HS-5 (cell line): ENCODE results near the gene SGCD.
"Not testable (repeated sequence)": the region's sequence is repeated elsewhere in the genome, so short reads cannot be mapped to it uniquely, and the experiment has no call there.

Experiments used
- DNase-seq: peaks from one replicate; pipeline ENCODE4 v3.0.0-alpha.2; 2012; ENCODE audit warnings: low read depth

The SGCD gene

GRCh38 chr5:156631005-156631404 lies 304.0 kb downstream of the SGCD start:
- DNase-seq = no peak

GRCh38 chr5:156634301-156634700 lies 307.3 kb downstream of the SGCD start:
- no peak for DNase-seq

GRCh38 chr5:156640691-156641241 lies 313.8 kb downstream of the SGCD start:
- DNase-seq = no peak

GRCh38 chr5:156641686-156642085 lies 314.7 kb downstream of the SGCD start:
- no peak for DNase-seq

GRCh38 chr5:156647034-156647451 lies 320.1 kb downstream of the SGCD start:
- no peak for DNase-seq

- no peak for DNase-seq
Observed at GRCh38 chr5:156654444-156654843, 327.5 kb downstream of the SGCD start.

- DNase-seq = no peak
Observed at GRCh38 chr5:156655732-156656131, 328.8 kb downstream of the SGCD start.

- DNase-seq = not testable (repeated sequence)
Observed at GRCh38 chr5:156664832-156665231, 337.9 kb downstream of the SGCD start.

GRCh38 chr5:156666686-156667085 lies 339.7 kb downstream of the SGCD start:
- not testable (repeated sequence) for DNase-seq

- DNase-seq = no peak
Observed at GRCh38 chr5:156667616-156668015, 340.7 kb downstream of the SGCD start.

GRCh38 chr5:156669416-156669815 lies 342.5 kb downstream of the SGCD start:
- no peak for DNase-seq

- no peak for DNase-seq
Observed at GRCh38 chr5:156670615-156671014, 343.7 kb downstream of the SGCD start.

- DNase-seq = no peak
Observed at GRCh38 chr5:156675395-156675794, 348.4 kb downstream of the SGCD start.

- DNase-seq = no peak
Observed at GRCh38 chr5:156677963-156678362, 351.0 kb downstream of the SGCD start.

- DNase-seq = no peak
Observed at GRCh38 chr5:156678484-156678883, 351.5 kb downstream of the SGCD start.

GRCh38 chr5:156680831-156681230 lies 353.9 kb downstream of the SGCD start:
- DNase-seq = no peak

- no peak for DNase-seq
Observed at GRCh38 chr5:156681265-156681664, 354.3 kb downstream of the SGCD start.

GRCh38 chr5:156682971-156683370 lies 356.0 kb downstream of the SGCD start:
- DNase-seq = no peak

- no peak for DNase-seq
Observed at GRCh38 chr5:156683509-156683908, 356.5 kb downstream of the SGCD start.

- DNase-seq = no peak
Observed at GRCh38 chr5:156684216-156684615, 357.3 kb downstream of the SGCD start.

- no peak for DNase-seq
Observed at GRCh38 chr5:156685481-156685880, 358.5 kb downstream of the SGCD start.

GRCh38 chr5:156686380-156686779 lies 359.4 kb downstream of the SGCD start:
- DNase-seq = no peak

GRCh38 chr5:156686796-156687195 lies 359.8 kb downstream of the SGCD start:
- DNase-seq = no peak

- no peak for DNase-seq
Observed at GRCh38 chr5:156687514-156687913, 360.6 kb downstream of the SGCD start.

GRCh38 chr5:156691572-156691971 lies 364.6 kb downstream of the SGCD start:
- DNase-seq = no peak
